ENCODE measurements around the gene UBE4B.
"Not testable (repeated sequence)": the region's sequence is repeated elsewhere in the genome, so short reads cannot be mapped to it uniquely, and the experiment has no call there.

The UBE4B gene

GRCh38 chr1:10177876-10178275 is 145.1 kb downstream of the UBE4B start:
- DNase-seq (ENCODE audit: low spot score): no peak

- DNase-seq (ENCODE audit: low spot score): no peak
Measured at GRCh38 chr1:10178597-10179405, 146.0 kb downstream of the UBE4B start.

DNA sequence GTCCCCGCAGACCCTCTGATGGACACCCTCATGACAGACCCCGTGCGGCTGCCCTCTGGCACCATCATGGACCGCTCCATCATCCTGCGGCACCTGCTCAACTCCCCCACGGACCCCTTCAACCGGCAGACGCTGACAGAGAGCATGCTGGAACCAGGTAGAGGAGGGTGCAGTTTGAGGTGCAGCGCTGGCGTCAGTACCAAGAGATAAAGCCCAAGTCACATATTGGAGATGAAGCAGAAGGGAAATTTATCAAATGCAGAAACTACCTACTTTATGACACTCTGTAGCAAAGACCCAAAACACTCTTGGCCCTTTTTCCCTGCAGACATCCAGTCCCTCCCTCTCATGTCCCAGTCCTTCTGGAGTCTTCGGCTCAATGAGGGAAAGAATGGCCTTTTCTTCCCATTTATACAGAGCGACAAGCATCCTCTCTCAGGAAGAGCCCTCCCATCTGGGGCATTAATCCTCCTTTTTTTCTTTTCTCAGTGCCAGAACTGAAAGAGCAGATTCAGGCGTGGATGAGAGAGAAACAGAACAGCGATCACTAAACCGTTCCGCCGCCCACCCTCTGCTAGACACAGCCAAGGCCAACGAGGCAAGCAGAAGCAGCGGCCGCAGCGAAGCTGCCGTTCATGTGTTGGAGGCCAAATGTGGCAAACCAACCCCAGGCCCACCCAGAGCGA is 146.8 kb downstream of the UBE4B start:
- DNase-seq (ENCODE audit: low spot score): no peak

DNA sequence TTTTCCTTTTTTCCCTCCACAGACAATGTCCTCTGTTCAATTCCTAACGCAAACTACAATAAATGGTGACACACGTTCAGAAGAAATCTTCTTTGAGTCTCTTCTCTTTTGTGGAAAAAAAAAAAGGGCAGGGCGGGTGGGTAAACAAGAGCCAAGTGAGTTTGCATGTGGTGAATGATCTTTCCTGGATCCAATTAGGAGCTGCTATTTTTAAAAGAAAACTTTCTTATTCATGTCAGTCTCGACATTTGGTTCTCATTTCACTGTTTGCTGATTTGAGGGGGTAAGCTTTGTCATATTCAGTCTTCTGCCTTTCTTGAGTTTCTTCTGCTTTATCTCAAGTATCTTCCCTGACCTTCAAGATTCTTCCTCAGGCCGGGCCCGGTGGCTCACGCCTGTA is 148.4 kb downstream of the UBE4B start:
- no peak for DNase-seq (ENCODE audit: low spot score)

DNA sequence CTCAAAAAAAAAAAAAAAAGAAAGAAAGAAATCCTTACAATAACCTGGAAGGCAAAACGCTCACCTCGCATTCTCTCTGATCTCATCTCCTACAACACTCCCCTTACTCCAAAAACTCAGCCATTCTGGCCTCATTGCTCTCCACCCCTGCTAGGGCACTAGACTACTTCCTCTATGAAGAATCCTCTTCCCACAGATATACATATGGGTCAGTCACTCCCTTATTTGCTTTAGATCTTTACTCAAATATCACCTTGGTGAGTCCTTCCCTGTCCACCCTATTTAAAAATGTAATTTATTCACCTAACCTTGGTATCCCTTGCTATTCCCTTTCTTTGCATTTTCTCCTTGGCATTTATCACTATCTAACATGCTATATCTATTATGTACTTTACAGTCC is 153.0 kb downstream of the UBE4B start:
- no peak for DNase-seq (ENCODE audit: low spot score)

- no peak for DNase-seq (ENCODE audit: low spot score)
Measured at GRCh38 chr1:10186331-10187025, 153.7 kb downstream of the UBE4B start.

DNA sequence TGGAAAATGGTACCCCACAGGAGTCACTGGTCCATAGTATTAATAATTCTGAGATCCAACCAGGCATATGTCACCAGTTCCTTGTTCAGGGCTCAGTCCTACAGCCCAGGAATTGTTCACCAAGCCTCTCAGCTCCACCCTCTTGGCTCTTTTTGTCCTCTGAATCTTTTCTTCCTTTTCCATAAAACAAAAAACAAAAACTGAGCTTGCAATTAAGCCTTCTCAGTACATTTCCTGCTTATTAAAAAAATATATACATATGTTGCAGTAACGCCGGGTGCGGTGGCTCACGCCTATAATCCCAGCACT is 154.2 kb downstream of the UBE4B start:
- DNase-seq (ENCODE audit: low spot score): no peak

- no peak for DNase-seq (ENCODE audit: low spot score)
Measured at GRCh38 chr1:10188133-10188650, 155.4 kb downstream of the UBE4B start.

GRCh38 chr1:10189659-10190058 is 156.9 kb downstream of the UBE4B start:
- no peak for DNase-seq (ENCODE audit: low spot score)

DNA sequence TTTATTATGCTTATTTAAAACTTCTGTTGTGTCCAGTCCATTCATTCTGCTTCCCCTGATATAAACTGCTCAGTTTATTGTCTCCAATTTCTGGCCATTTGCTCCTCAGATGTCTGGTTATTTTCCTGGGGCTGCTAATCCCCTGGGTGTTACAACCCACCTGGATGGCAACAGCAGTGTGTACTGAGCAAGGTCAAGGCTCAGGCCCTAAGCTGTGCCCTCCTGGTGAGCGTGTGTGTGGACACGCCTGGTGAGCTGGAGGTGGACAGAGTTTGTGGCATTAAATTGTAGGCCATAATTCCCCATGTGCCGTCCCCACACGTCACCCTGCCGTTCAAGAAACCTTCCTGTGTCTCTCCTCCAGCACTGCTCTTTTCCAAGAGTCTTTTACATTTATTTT is 159.5 kb downstream of the UBE4B start:
- no peak for DNase-seq (ENCODE audit: low spot score)

DNA sequence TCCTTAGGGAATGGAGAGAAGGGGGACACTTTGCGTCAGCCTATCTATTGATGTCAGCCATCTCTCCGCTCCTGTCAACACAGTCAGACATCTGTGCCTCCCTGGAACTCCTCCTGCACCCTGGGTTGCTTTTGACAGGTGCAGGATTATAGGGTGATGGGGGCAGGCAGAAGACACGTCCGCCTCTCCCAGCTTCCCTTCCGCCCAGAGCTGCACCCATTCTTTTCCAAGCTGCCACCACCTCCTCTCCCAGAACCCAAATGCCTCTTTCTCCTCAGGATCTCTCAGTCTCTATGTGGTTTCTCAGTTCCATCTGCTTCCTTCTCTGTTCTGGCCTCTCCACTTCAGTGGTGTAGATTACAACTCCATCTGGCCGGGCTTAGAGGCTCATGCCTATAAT is 160.5 kb downstream of the UBE4B start:
- no peak for DNase-seq (ENCODE audit: low spot score)

GRCh38 chr1:10195570-10195969 is 162.8 kb downstream of the UBE4B start:
- DNase-seq (ENCODE audit: low spot score): no peak

GRCh38 chr1:10196976-10197375 is 164.2 kb downstream of the UBE4B start:
- no peak for DNase-seq (ENCODE audit: low spot score)

DNA sequence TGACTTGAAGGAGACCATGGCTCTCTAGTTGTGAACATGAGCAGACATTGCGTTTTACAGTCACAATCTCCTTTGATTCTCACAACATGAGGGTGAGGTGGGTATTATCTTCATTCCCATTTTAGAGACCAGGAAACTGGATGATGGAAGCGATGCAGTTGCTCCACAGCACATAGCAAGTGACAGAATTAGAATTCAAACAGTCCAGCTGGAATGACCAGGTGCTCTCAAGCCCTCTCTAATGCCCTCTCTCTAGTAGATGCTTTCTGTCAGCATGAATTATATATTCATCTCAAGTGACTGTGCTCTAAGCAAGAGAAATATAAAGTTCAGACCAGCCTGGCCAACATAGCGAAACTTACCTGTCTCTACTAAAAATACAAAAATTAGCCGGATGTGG is 167.9 kb downstream of the UBE4B start:
- no peak for DNase-seq (ENCODE audit: low spot score)

GRCh38 chr1:10204003-10204642 is 171.4 kb downstream of the UBE4B start:
- DNase-seq (ENCODE audit: low spot score): no peak

DNA sequence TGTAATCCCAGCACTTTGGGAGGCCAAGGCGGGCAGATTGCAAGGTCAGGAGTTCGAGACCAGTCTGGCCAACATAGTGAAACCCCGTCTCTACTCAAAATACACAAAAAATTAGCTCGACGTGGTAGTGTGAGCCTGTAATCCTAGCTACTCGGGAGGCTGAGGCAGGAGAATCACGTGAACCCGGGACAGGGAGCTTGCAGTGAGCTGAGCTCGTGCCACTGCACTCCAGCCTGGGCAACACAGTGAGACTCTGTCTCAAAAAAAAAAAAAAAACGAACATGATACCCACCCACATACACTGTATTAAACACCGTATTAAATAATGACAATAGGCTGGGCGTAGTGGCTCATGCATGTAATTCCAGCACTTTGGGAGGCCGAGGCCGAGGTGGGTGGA is 172.4 kb downstream of the UBE4B start:
- DNase-seq (ENCODE audit: low spot score): not testable (repeated sequence)

GRCh38 chr1:10207810-10208209 is 175.1 kb downstream of the UBE4B start:
- DNase-seq (ENCODE audit: low spot score): no peak

- no peak for DNase-seq (ENCODE audit: low spot score)
Measured at GRCh38 chr1:10208537-10208936, 175.8 kb downstream of the UBE4B start.

DNA sequence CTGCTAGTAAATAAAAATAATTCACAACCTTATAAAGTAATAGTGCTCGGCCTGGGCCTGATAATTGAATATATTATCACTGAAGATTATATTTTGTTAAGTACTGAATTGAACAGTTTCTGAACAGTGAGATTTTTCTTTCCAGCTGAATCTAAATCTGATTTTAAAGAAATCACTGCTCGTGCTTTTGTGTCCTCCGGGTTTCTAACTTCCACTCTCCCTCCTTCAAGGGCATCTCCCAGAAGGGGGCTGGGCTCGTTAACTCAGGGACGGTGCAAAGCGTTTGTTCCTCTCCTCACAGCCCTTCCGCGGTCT is 176.8 kb downstream of the UBE4B start:
- DNase-seq (ENCODE audit: low spot score): no peak

DNA sequence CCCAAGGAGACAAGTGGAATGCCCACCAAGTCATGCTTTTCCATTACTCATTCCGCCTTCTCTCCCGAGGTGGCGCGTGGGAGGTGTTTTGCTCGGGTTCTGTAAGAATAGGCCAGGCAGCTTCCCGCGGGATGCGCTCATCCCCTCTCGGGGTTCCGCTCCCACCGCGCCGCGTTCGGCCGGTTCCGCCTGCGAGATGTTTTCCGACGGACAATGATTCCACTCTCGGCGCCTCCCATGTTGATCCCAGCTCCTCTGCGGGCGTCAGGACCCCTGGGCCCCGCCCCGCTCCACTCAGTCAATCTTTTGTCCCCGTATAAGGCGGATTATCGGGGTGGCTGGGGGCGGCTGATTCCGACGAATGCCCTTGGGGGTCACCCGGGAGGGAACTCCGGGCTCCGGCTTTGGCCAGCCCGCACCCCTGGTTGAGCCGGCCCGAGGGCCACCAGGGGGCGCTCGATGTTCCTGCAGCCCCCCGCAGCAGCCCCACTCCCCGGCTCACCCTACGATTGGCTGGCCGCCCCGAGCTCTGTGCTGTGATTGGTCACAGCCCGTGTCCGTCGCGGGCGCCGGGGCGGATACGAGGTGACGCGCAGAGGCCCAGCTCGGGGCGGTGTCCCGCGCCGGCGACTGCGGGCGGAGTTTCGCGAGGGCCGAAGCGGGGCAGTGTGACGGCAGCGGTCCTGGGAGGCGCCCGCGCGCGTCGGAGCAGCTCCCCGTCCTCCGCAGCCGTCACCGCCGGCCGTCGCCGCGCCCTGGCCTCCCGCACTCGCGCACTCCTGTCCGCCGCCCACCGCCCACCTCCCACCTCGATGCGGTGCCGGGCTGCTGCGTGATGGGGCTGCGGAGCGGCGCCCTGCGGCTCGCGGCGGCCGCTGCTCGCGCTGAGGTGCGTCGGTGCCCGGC is 177.4 kb downstream of the UBE4B start, which contains the start of gene KIF1B:
Gene KIF1B (plus strand): TSS at position 666 of the 906 bp plus-strand sequence. CDS start 21,759 bp downstream, outside the sequence.
- peak; percentile 98 for DNase-seq (ENCODE audit: low spot score)

Data from activated CD4-positive, alpha-beta T cell treated with anti-CD3 and anti-CD28 coated beads, Interleukin-2, Interleukin-4, amounts not matched to agents 100 ng/mL and 50 ng/mL, durations not matched to agents 16 hours and 8 hours (primary cell).